ENCODE measurements around the gene VPS37D. TPM values are rescaled to one million over a fixed set of nuclear protein-coding genes. Genes with fewer than 3 reads are reported as not detected.
"Not testable (repeated sequence)": the region's sequence is repeated elsewhere in the genome, so short reads cannot be mapped to it uniquely, and the experiment has no call there.

VPS37D gene

DNA sequence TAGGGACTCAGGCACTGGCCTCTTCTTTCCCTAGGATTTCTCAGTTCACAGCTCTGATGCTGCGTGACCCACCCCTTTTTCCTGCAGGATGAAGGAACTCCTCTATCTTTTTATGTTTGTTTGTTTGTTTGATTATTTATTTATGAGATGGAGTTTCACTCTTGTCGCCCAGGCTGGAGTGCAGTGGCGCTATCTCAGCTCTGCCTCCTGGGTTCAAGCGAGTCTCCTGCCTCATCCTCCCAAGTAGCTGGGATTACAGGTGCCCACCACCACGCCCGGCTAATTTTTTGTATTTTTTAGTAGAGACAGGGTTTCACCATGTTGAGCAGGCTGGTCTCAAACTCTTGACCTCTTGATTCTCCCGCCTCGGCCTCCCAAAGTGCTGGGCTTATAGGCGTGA lies 52.8 kb downstream of the VPS37D start:
- not testable (repeated sequence) for H3K4me2 ChIP-seq (ENCODE audit: insufficient read depth, low read length, poor library complexity, severe bottlenecking); H3K14ac ChIP-seq (ENCODE audit: low read length); H2BK12ac ChIP-seq (ENCODE audit: low read length); H2BK15ac ChIP-seq (ENCODE audit: low read length); H3K4me1 ChIP-seq (ENCODE audit: control insufficient read depth in 2 of 2, insufficient read depth in 1 of 2, low read depth in 1 of 2, low read length in 2 of 2); H4K91ac ChIP-seq (ENCODE audit: low read depth, low read length, poor library complexity); H3K18ac ChIP-seq (ENCODE audit: low read length); H3K9ac ChIP-seq (ENCODE audit: low read depth, low read length, poor library complexity); H3K4me3 ChIP-seq (ENCODE audit: low read length in 2 of 2); H3K27ac ChIP-seq (replicated peaks; ENCODE audit: low read length); DNase-seq (ENCODE audit: low spot score); H2AFZ ChIP-seq (ENCODE audit: low read length); H4K8ac ChIP-seq (ENCODE audit: low read depth, low read length); H3K9me3 ChIP-seq (replicated peaks in 1 of 2; ENCODE audit: control insufficient read depth in 2 of 2, insufficient read depth in 1 of 2, low read depth in 1 of 2, low read length in 2 of 2); H2BK5ac ChIP-seq (ENCODE audit: low read length); H2BK120ac ChIP-seq (ENCODE audit: low read depth, low read length); H3K36me3 ChIP-seq (replicated peaks in 1 of 2; ENCODE audit: control insufficient read depth in 2 of 2, insufficient read depth in 2 of 2, low read length in 2 of 2); H3K23ac ChIP-seq (ENCODE audit: low read depth, low read length, poor library complexity); H3K4ac ChIP-seq (ENCODE audit: low read length)
- peak overlapping the region; percentile 1 for H2AK5ac ChIP-seq (ENCODE audit: low read depth, low read length)
- no CpG with 5 or more reads among the region's 9 CpGs for WGBS, 2 donors (ENCODE audit: extremely low coverage in 2 of 2, insufficient read length in 2 of 2, insufficient replicate concordance in 1 of 2)
- H3K27me3 ChIP-seq (ENCODE audit: control insufficient read depth in 3 of 3, insufficient read depth in 3 of 3, low read depth in 1 of 3, low read length in 3 of 3) = peaks cover 0 to 27% (median 8%) of the 10 kb centered on the region in 3 experiments
- H3K79me1 ChIP-seq (ENCODE audit: low read depth, low read length) = peaks cover 10% of the 10 kb centered on the region

DNA sequence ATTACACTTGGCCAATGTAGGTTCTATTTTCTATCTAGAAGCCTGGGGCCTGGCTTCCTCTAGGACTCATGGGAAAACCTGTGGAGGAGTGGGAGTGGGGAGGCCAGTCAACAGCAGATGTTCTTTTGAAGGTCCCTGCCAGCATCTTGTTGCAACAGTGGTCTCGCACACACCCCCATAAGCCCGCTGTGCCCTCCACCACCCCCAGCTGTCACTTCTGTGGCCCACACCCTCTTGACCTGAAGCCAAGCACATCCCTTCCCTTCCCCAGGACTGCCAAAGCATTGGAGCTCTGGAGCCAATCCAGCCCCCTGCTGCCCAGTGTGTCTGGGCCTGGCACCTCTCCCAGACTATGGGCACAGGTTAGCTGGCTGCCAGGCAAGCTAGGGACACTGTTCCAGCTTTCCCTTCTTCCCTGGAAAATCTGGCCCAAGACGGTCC lies 53.8 kb downstream of the VPS37D start:
- peak overlapping the region; percentile 19 for H3K18ac ChIP-seq (ENCODE audit: low read length)
- H3K4me3 ChIP-seq (ENCODE audit: low read length in 2 of 2) = no peak overlapping the region
- no peak overlapping the region for H3K27ac ChIP-seq (replicated peaks; ENCODE audit: low read length)
- no peaks in the 10 kb centered on the region for H3K9me3 ChIP-seq (replicated peaks in 1 of 2; ENCODE audit: control insufficient read depth in 2 of 2, insufficient read depth in 1 of 2, low read depth in 1 of 2, low read length in 2 of 2)
- DNase-seq (ENCODE audit: low spot score) = no peak
- H3K79me1 ChIP-seq (ENCODE audit: low read depth, low read length) = peaks cover 10% of the 10 kb centered on the region
- H3K36me3 ChIP-seq (replicated peaks in 1 of 2; ENCODE audit: control insufficient read depth in 2 of 2, insufficient read depth in 2 of 2, low read length in 2 of 2) = no peaks in the 10 kb centered on the region
- peak overlapping the region; percentile 73 for H2BK12ac ChIP-seq (ENCODE audit: low read length)
- peak overlapping the region; percentile 93 for H2BK15ac ChIP-seq (ENCODE audit: low read length)
- WGBS, 2 donors (ENCODE audit: extremely low coverage in 2 of 2, insufficient read length in 2 of 2, insufficient replicate concordance in 1 of 2) = no CpG with 5 or more reads among the region's 3 CpGs
- no peak overlapping the region for H2AFZ ChIP-seq (ENCODE audit: low read length)
- H3K4ac ChIP-seq (ENCODE audit: low read length) = no peak overlapping the region
- no peak overlapping the region for H3K9ac ChIP-seq (ENCODE audit: low read depth, low read length, poor library complexity)
- no peak overlapping the region for H2BK5ac ChIP-seq (ENCODE audit: low read length)
- no peak overlapping the region for H4K8ac ChIP-seq (ENCODE audit: low read depth, low read length)
- no peak overlapping the region for H3K4me2 ChIP-seq (ENCODE audit: insufficient read depth, low read length, poor library complexity, severe bottlenecking)
- peaks cover 0 to 27% (median 8%) of the 10 kb centered on the region in 3 experiments for H3K27me3 ChIP-seq (ENCODE audit: control insufficient read depth in 3 of 3, insufficient read depth in 3 of 3, low read depth in 1 of 3, low read length in 3 of 3)
- H2AK5ac ChIP-seq (ENCODE audit: low read depth, low read length) = peak overlapping the region; percentile 89
- H3K23ac ChIP-seq (ENCODE audit: low read depth, low read length, poor library complexity) = no peak overlapping the region
- no peak overlapping the region for H3K14ac ChIP-seq (ENCODE audit: low read length)
- no peak overlapping the region for H4K91ac ChIP-seq (ENCODE audit: low read depth, low read length, poor library complexity)
- H2BK120ac ChIP-seq (ENCODE audit: low read depth, low read length) = no peak overlapping the region
- peaks cover 0 to 4% of the 10 kb centered on the region in 2 donors for H3K4me1 ChIP-seq (ENCODE audit: control insufficient read depth in 2 of 2, insufficient read depth in 1 of 2, low read depth in 1 of 2, low read length in 2 of 2)

Small RNAs within 50 kb of the gene (small RNA-seq; reads per million reads assigned to genes)
- gene MIR4284 (ENCODE audit: insufficient read depth) = not detected
